HL-60 (cell line): ENCODE data around the gene PIH1D1.

Experiments
- DNase-seq, 2 experiments: peaks; one replicate each; pipeline ENCODE4 v3.0.0-alpha.2; 2010 to 2020; ENCODE audit warnings: low read depth in 1 of 2, low spot score in 1 of 2
- H3K27ac ChIP-seq: fragments of 250-450 bp; sonication (Bioruptor Pico); replicated peaks from 2 replicates; pipeline ENCODE4 v1.5.1; 2020; ENCODE audit warnings: mild to moderate bottlenecking, moderate library complexity
- H3K27me3 ChIP-seq: fragments of 250-450 bp; sonication (Bioruptor Pico); 2 replicates; pipeline ENCODE4 v1.5.1; 2021; ENCODE audit warnings: mild to moderate bottlenecking, moderate library complexity; ENCODE audit not compliant: insufficient read depth, poor library complexity, severe bottlenecking
- H3K4me3 ChIP-seq: replicated peaks from 2 replicates; pipeline ENCODE4 v1.5.1; 2011; ENCODE audit warnings: mild to moderate bottlenecking, control low read depth, low read length; ENCODE audit not compliant: insufficient read depth
- GABPA ChIP-seq: IDR thresholded peaks from 2 replicates; pipeline ENCODE4 v1.6.1; 2012; ENCODE audit warnings: low read depth
- POLR2AphosphoS5 ChIP-seq: IDR thresholded peaks from 2 replicates; pipeline ENCODE4 v1.6.1; 2012; ENCODE audit warnings: low read depth
- SPI1 ChIP-seq: IDR thresholded peaks from 2 replicates; pipeline ENCODE4 v1.6.1; 2012; ENCODE audit warnings: low read depth, mild to moderate bottlenecking, borderline replicate concordance
- TF ChIP-seq, protein P1 (sequence below): IDR thresholded peaks from 2 replicates; pipeline ENCODE4 v1.6.1; 2012; ENCODE audit warnings: low read depth; ENCODE audit not compliant: insufficient replicate concordance
- TF ChIP-seq, protein P2 (sequence below): IDR thresholded peaks from one replicate; pipeline ENCODE4 v1.5.1; 2011; ENCODE audit warnings: low read length, control low read depth, inconsistent platforms; ENCODE audit not compliant: insufficient read depth

Gene PIH1D1

DNA sequence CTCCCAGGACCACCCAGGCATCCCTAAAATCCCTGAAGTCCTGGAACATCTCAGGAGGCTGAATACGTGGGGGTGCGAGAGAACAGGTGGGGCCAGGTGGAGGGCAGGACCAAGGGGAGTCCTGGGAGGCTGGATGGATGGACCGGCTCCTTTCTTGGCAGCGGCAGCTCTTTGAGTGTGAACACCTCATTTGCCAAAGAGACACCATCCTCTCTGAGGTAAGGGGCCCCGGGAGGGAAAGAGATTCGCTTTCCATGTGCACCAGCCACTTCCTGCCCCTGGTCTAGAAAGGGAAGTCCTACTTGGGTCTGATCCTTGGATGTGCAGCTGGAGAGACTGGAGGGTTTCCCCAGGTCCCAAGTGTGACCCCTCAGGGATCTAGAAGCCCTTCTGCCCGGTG lies 44.5 kb downstream of the PIH1D1 start:
- no peak for TF ChIP-seq POLR2AphosphoS5
- TF ChIP-seq SPI1, result no peak
- TF ChIP-seq, protein P1, sequence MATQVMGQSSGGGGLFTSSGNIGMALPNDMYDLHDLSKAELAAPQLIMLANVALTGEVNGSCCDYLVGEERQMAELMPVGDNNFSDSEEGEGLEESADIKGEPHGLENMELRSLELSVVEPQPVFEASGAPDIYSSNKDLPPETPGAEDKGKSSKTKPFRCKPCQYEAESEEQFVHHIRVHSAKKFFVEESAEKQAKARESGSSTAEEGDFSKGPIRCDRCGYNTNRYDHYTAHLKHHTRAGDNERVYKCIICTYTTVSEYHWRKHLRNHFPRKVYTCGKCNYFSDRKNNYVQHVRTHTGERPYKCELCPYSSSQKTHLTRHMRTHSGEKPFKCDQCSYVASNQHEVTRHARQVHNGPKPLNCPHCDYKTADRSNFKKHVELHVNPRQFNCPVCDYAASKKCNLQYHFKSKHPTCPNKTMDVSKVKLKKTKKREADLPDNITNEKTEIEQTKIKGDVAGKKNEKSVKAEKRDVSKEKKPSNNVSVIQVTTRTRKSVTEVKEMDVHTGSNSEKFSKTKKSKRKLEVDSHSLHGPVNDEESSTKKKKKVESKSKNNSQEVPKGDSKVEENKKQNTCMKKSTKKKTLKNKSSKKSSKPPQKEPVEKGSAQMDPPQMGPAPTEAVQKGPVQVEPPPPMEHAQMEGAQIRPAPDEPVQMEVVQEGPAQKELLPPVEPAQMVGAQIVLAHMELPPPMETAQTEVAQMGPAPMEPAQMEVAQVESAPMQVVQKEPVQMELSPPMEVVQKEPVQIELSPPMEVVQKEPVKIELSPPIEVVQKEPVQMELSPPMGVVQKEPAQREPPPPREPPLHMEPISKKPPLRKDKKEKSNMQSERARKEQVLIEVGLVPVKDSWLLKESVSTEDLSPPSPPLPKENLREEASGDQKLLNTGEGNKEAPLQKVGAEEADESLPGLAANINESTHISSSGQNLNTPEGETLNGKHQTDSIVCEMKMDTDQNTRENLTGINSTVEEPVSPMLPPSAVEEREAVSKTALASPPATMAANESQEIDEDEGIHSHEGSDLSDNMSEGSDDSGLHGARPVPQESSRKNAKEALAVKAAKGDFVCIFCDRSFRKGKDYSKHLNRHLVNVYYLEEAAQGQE, result no peak
- TF ChIP-seq, protein P2, sequence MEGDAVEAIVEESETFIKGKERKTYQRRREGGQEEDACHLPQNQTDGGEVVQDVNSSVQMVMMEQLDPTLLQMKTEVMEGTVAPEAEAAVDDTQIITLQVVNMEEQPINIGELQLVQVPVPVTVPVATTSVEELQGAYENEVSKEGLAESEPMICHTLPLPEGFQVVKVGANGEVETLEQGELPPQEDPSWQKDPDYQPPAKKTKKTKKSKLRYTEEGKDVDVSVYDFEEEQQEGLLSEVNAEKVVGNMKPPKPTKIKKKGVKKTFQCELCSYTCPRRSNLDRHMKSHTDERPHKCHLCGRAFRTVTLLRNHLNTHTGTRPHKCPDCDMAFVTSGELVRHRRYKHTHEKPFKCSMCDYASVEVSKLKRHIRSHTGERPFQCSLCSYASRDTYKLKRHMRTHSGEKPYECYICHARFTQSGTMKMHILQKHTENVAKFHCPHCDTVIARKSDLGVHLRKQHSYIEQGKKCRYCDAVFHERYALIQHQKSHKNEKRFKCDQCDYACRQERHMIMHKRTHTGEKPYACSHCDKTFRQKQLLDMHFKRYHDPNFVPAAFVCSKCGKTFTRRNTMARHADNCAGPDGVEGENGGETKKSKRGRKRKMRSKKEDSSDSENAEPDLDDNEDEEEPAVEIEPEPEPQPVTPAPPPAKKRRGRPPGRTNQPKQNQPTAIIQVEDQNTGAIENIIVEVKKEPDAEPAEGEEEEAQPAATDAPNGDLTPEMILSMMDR, result no peak
- no peak for TF ChIP-seq GABPA
- Histone ChIP-seq H3K4me3 (no peak overlapping the region), H3K27me3 (no peaks in the 10 kb centered on the region), H3K27ac (no peak overlapping the region)
- DNase-seq, result no peak

DNA sequence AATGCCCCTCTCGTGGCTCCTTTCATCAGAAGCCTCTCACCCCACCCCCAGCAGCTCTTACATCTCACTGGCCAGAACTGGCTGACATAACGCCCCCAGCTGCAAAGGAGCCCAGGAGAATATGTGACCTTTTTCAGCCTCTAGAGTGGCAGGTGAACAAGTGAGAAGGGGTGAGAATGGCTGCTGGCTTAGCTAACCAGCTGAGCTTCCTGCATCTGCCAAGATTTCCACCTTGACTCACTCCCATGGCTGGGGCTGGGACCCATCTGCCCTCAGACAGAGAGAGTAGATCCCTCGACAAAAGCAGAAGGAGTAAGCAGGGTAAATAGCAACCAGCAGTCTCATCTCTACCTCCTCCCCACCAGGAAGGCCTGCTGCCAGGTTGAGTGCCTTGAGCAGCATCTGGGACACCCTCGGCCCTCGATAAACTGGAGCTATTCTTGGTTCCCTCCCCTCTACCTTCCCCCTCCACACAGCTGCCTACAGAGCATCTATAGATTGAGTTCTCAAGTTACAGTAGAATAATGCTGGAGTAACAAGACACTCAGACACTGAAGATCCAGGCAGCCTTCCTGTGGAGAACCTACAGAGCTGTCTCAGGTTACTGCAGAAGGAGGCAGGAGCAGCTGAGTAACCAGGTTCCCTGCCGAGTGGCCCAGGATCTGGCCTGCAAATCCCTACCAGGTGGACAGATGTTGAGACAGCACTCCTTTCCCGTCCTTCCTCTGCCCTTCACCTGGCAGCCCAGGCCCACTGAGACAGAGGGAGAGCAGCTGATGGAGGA lies 48.0 kb downstream of the PIH1D1 start:
- TF ChIP-seq, protein P1, result no peak
- TF ChIP-seq GABPA (no peak), POLR2AphosphoS5 (no peak), SPI1 (no peak)
- TF ChIP-seq, protein P2, result no peak
- DNase-seq, result no peak
- Histone ChIP-seq H3K27ac (no peak overlapping the region), H3K27me3 (no peaks in the 10 kb centered on the region), H3K4me3 (no peak overlapping the region)

DNA sequence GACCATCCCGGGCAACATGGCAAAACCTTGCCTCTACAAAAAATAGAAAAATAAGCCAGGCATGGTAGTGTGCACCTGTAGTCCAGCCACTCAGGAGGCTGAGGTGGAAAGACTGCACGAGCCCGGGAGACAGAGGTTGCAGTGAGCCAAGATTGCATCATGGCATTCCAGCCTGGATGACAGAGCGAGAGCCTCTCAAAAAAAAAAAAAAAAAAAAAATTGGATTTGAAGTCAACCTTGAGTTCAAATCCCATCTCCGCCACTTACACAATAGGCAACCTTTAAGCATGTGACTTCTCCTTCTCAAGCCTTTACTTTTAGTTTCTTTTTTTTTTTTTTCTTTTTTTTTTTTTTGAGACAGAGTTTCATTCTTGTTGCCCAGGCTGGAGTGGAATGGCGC lies 51.6 kb downstream of the PIH1D1 start:
- Histone ChIP-seq H3K27ac (no peak overlapping the region), H3K4me3 (no peak overlapping the region), H3K27me3 (no peaks in the 10 kb centered on the region)
- no peak for DNase-seq
- TF ChIP-seq, protein P1, result no peak
- TF ChIP-seq SPI1, result no peak
